ENCODE data around the gene SSH2.

SSH2 gene

GRCh38 chr17:29771546-29771945 lies 158.5 kb downstream of the SSH2 start:
- no peak for DNase-seq

- no peak for DNase-seq
These were observed 160.8 kb downstream of the SSH2 start for GRCh38 chr17:29769225-29769624.

GRCh38 chr17:29766796-29767327 lies 163.2 kb downstream of the SSH2 start:
- DNase-seq: no peak

GRCh38 chr17:29764748-29765147 lies 165.3 kb downstream of the SSH2 start:
- DNase-seq: no peak

GRCh38 chr17:29764217-29764616 lies 165.8 kb downstream of the SSH2 start:
- DNase-seq: no peak

GRCh38 chr17:29763273-29763672 lies 166.8 kb downstream of the SSH2 start:
- no peak for DNase-seq

GRCh38 chr17:29761040-29761761 lies 168.8 kb downstream of the SSH2 start:
- peak; percentile 89 for DNase-seq

GRCh38 chr17:29760279-29761039 lies 169.6 kb downstream of the SSH2 start:
- peak; percentile 65 for DNase-seq

- no peak for DNase-seq
These were observed 171.8 kb downstream of the SSH2 start for GRCh38 chr17:29758255-29758654.

GRCh38 chr17:29757788-29758187 lies 172.2 kb downstream of the SSH2 start:
- DNase-seq: no peak

- no peak for DNase-seq
These were observed 176.1 kb downstream of the SSH2 start for GRCh38 chr17:29753845-29754439.

GRCh38 chr17:29749045-29749825 lies 180.8 kb downstream of the SSH2 start:
- no peak for DNase-seq

GRCh38 chr17:29748400-29748799 lies 181.6 kb downstream of the SSH2 start:
- DNase-seq: no peak

- DNase-seq: no peak
These were observed 182.4 kb downstream of the SSH2 start for GRCh38 chr17:29747660-29748059.

GRCh38 chr17:29746669-29747068 lies 183.4 kb downstream of the SSH2 start:
- no peak for DNase-seq

- no peak for DNase-seq
These were observed 185.9 kb downstream of the SSH2 start for GRCh38 chr17:29744121-29744520.

- no peak for DNase-seq
These were observed 187.9 kb downstream of the SSH2 start for GRCh38 chr17:29742210-29742513.

- no peak for DNase-seq
These were observed 190.0 kb downstream of the SSH2 start for GRCh38 chr17:29740017-29740416.

- DNase-seq: no peak
These were observed 195.4 kb downstream of the SSH2 start for GRCh38 chr17:29734640-29735039.

- DNase-seq: no peak
These were observed 196.9 kb downstream of the SSH2 start for GRCh38 chr17:29733166-29733565.

GRCh38 chr17:29732613-29733012 lies 197.4 kb downstream of the SSH2 start:
- DNase-seq: no peak

GRCh38 chr17:29732209-29732608 lies 197.8 kb downstream of the SSH2 start:
- no peak for DNase-seq

GRCh38 chr17:29731589-29731929 lies 198.5 kb downstream of the SSH2 start:
- DNase-seq: no peak

All from stimulated activated CD4-positive, alpha-beta T cell treated with anti-CD3 and anti-CD28 coated beads, Interleukin-4, amount 100 ng/mL, for 24 hours (primary cell).